Measurements from ENCODE around the gene RETREG3. TPM values are rescaled to one million over a fixed set of nuclear protein-coding genes. Genes with fewer than 3 reads are reported as not detected.
"Not testable (repeated sequence)": the region's sequence is repeated elsewhere in the genome, so short reads cannot be mapped to it uniquely, and the experiment has no call there.

The RETREG3 gene
- total RNA-seq, 2 experiments from 2014 or later: 46.7 to 54.2 TPM

GRCh38 chr17:42563143-42563509 lies 46.0 kb downstream of the RETREG3 start:
- no peaks in the 10 kb centered on the region for H3K9me3 Mint-ChIP-seq (ENCODE audit: low read depth)
- peaks cover 55% of the 10 kb centered on the region for H3K4me1 Mint-ChIP-seq
- H3K4me3 Mint-ChIP-seq: peak overlapping the region; percentile 88
- no peak for DNase-seq
- CTCF ChIA-PET: interaction anchor here (0.9 to 6.7 kb wide), 3 partner anchors 14 to 27 kb away, joined by 3 to 62 read pairs (median 4); partner anchors contain the start of genes NAGLU and PSMC3IP
- H3K36me3 Mint-ChIP-seq: peaks cover 21% of the 10 kb centered on the region
- no peak for ATAC-seq
- H3K27ac Mint-ChIP-seq: peak overlapping the region; percentile 99
- no peaks in the 10 kb centered on the region for H3K27me3 Mint-ChIP-seq

GRCh38 chr17:42562388-42563142 lies 46.6 kb downstream of the RETREG3 start:
- CTCF ChIA-PET: interaction anchor here (0.9 to 6.7 kb wide), 4 partner anchors 15 to 33 kb away, joined by 3 to 62 read pairs (median 4); partner anchors contain the start of genes NAGLU and PSMC3IP
- Mint-ChIP-seq H3K27me3 (no peaks in the 10 kb centered on the region), H3K4me1 (peaks cover 51% of the 10 kb centered on the region), H3K27ac (peak overlapping the region; percentile 99), H3K36me3 (peaks cover 18% of the 10 kb centered on the region), H3K9me3 (ENCODE audit: low read depth) (no peaks in the 10 kb centered on the region), H3K4me3 (peak overlapping the region; percentile 88)
- no peak for DNase-seq
- ATAC-seq: peak; percentile 11

- H3K4me1 Mint-ChIP-seq: peaks cover 52% of the 10 kb centered on the region
- H3K27ac Mint-ChIP-seq: peak within 1 kb of the TSS; percentile 99
- ATAC-seq (peak; percentile 80), DNase-seq (peak; percentile 97)
- peak within 1 kb of the TSS; percentile 88 for H3K4me3 Mint-ChIP-seq
- no peaks in the 10 kb centered on the region for H3K9me3 Mint-ChIP-seq (ENCODE audit: low read depth)
- peaks cover 16% of the 10 kb centered on the region for H3K36me3 Mint-ChIP-seq
- CTCF ChIA-PET: interaction anchor here (1.3 to 6.7 kb wide), 2 partner anchors 15 to 32 kb away, joined by 4 to 62 read pairs; partner anchors contain the start of gene PSMC3IP
- H3K27me3 Mint-ChIP-seq: no peaks in the 10 kb centered on the region
Observed at GRCh38 chr17:42561897-42562387, 47.2 kb downstream of the RETREG3 start, which contains the start of gene COASY. Gene COASY (plus strand): TSS chr17:42562148. CDS start chr17:42562623, 475 bp downstream.

GRCh38 chr17:42560246-42560645 lies 48.9 kb downstream of the RETREG3 start:
- ATAC-seq (no peak), DNase-seq (no peak)
- no peaks in the 10 kb centered on the region for H3K9me3 Mint-ChIP-seq (ENCODE audit: low read depth)
- H3K36me3 Mint-ChIP-seq: peaks cover 12% of the 10 kb centered on the region
- CTCF ChIA-PET: no interaction called here
- H3K4me3 Mint-ChIP-seq: no peak overlapping the region
- peak overlapping the region; percentile 65 for H3K27ac Mint-ChIP-seq
- peaks cover 46% of the 10 kb centered on the region for H3K4me1 Mint-ChIP-seq
- no peaks in the 10 kb centered on the region for H3K27me3 Mint-ChIP-seq

- no peak for ATAC-seq
- Mint-ChIP-seq H3K27ac (no peak overlapping the region), H3K4me1 (peaks cover 41% of the 10 kb centered on the region), H3K36me3 (peaks cover 11% of the 10 kb centered on the region), H3K27me3 (no peaks in the 10 kb centered on the region), H3K4me3 (no peak overlapping the region), H3K9me3 (ENCODE audit: low read depth) (no peaks in the 10 kb centered on the region)
- CTCF ChIA-PET: interaction anchor here (0.9 to 1.8 kb wide), 4 partner anchors 11 to 32 kb away, joined by 3 to 5 read pairs (median 4); partner anchors contain the start of gene PSMC3IP
- no peak for DNase-seq
Observed at GRCh38 chr17:42559075-42559474, 50.1 kb downstream of the RETREG3 start.

- H3K9me3 Mint-ChIP-seq (ENCODE audit: low read depth); H3K27ac Mint-ChIP-seq; DNase-seq; H3K4me3 Mint-ChIP-seq; H3K36me3 Mint-ChIP-seq; H3K27me3 Mint-ChIP-seq; CTCF ChIA-PET; ATAC-seq: not testable (repeated sequence)
- H3K4me1 Mint-ChIP-seq: peaks cover 24% of the 10 kb centered on the region
Observed at GRCh38 chr17:42555961-42556617, 53.1 kb downstream of the RETREG3 start.

GRCh38 chr17:42555122-42555622 lies 54.0 kb downstream of the RETREG3 start:
- ATAC-seq (no peak), DNase-seq (no peak)
- H3K36me3 Mint-ChIP-seq: peaks cover 3% of the 10 kb centered on the region
- peak overlapping the region; percentile 85 for H3K4me3 Mint-ChIP-seq
- H3K27me3 Mint-ChIP-seq: no peaks in the 10 kb centered on the region
- peak overlapping the region; percentile 92 for H3K27ac Mint-ChIP-seq
- peaks cover 24% of the 10 kb centered on the region for H3K4me1 Mint-ChIP-seq
- CTCF ChIA-PET: interaction anchor here (0.8 to 2.4 kb wide), 7 partner anchors 13 to 243 kb away, joined by 3 to 18 read pairs (median 5); partner anchors contain the start of genes NAGLU and PSMC3IP
- H3K9me3 Mint-ChIP-seq (ENCODE audit: low read depth): no peaks in the 10 kb centered on the region

GRCh38 chr17:42554250-42555121 lies 54.7 kb downstream of the RETREG3 start:
- peaks cover 3% of the 10 kb centered on the region for H3K36me3 Mint-ChIP-seq
- H3K4me3 Mint-ChIP-seq: peak overlapping the region; percentile 85
- DNase-seq (peak; percentile 93), ATAC-seq (peak; percentile 94)
- peak overlapping the region; percentile 92 for H3K27ac Mint-ChIP-seq
- no peaks in the 10 kb centered on the region for H3K9me3 Mint-ChIP-seq (ENCODE audit: low read depth)
- H3K4me1 Mint-ChIP-seq: peaks cover 21% of the 10 kb centered on the region
- CTCF ChIA-PET: interaction anchor here (0.6 to 2.4 kb wide), 9 partner anchors 13 to 242 kb away, joined by 3 to 18 read pairs (median 3); partner anchors contain the start of genes NAGLU and PSMC3IP
- H3K27me3 Mint-ChIP-seq: no peaks in the 10 kb centered on the region

- CTCF ChIA-PET: interaction anchor here (0.6 to 2.4 kb wide), 7 partner anchors 12 to 210 kb away, joined by 3 to 18 read pairs (median 5); partner anchors contain the start of genes NAGLU and PSMC3IP
- Mint-ChIP-seq H3K4me3 (peak overlapping the region; percentile 85), H3K27me3 (no peaks in the 10 kb centered on the region), H3K27ac (peak overlapping the region; percentile 92), H3K9me3 (ENCODE audit: low read depth) (no peaks in the 10 kb centered on the region), H3K4me1 (peaks cover 27% of the 10 kb centered on the region), H3K36me3 (peaks cover 3% of the 10 kb centered on the region)
- DNase-seq: no peak
- no peak for ATAC-seq
Observed at GRCh38 chr17:42553866-42554249, 55.3 kb downstream of the RETREG3 start.

GRCh38 chr17:42553161-42553818 lies 55.9 kb downstream of the RETREG3 start:
- Mint-ChIP-seq H3K4me3 (peak overlapping the region; percentile 85), H3K36me3 (peaks cover 3% of the 10 kb centered on the region), H3K27ac (no peak overlapping the region), H3K4me1 (peaks cover 30% of the 10 kb centered on the region), H3K9me3 (ENCODE audit: low read depth) (no peaks in the 10 kb centered on the region), H3K27me3 (no peaks in the 10 kb centered on the region)
- ATAC-seq (no peak), DNase-seq (no peak)
- CTCF ChIA-PET: interaction anchor here (1.1 to 2.4 kb wide), 5 partner anchors 11 to 25 kb away, joined by 3 to 18 read pairs (median 6); partner anchors contain the start of genes NAGLU and PSMC3IP

- H3K27me3 Mint-ChIP-seq; ATAC-seq; DNase-seq; H3K36me3 Mint-ChIP-seq; H3K9me3 Mint-ChIP-seq (ENCODE audit: low read depth): not testable (repeated sequence)
- Mint-ChIP-seq H3K4me1 (peaks cover 30% of the 10 kb centered on the region), H3K4me3 (peak within 1 kb of the TSS; percentile 85), H3K27ac (peak within 1 kb of the TSS; percentile 92)
- CTCF ChIA-PET: interaction anchor here (2.4 kb wide), 1 partner anchor 11 kb away, joined by 6 read pairs; no protein-coding TSS in a partner anchor
Observed at GRCh38 chr17:42552736-42553135, 56.4 kb downstream of the RETREG3 start, which contains the start of gene HSD17B1. Gene HSD17B1 (plus strand): TSS chr17:42552923. CDS start chr17:42552934, 11 bp downstream.
